GM20000 (cell line): Measurements from ENCODE around the gene RIPOR2.

Source experiments
- DNase-seq: peaks from one replicate; pipeline ENCODE4 v3.0.0; 2012; ENCODE audit warnings: low spot score
- CTCF ChIP-seq: IDR thresholded peaks from 2 replicates; pipeline ENCODE4 v1.5.1; 2012; ENCODE audit warnings: mild to moderate bottlenecking, control low read depth; ENCODE audit errors: extremely low read depth, missing control alignments

Gene RIPOR2

GRCh38 chr6:24780206-24780605 lies 155.6 kb downstream of the RIPOR2 start:
- no peak for DNase-seq
- TF ChIP-seq CTCF, result no peak

GRCh38 chr6:24779416-24780016 lies 156.2 kb downstream of the RIPOR2 start:
- TF ChIP-seq CTCF, result no peak
- DNase-seq, result peak; percentile 49

- DNase-seq, result no peak
- TF ChIP-seq CTCF, result no peak
Observed at GRCh38 chr6:24778878-24779277, 156.9 kb downstream of the RIPOR2 start.

GRCh38 chr6:24778121-24778520 lies 157.6 kb downstream of the RIPOR2 start:
- TF ChIP-seq CTCF, result no peak
- no peak for DNase-seq

- no peak for DNase-seq
- TF ChIP-seq CTCF, result no peak
Observed at GRCh38 chr6:24777227-24777626, 158.5 kb downstream of the RIPOR2 start.

GRCh38 chr6:24775520-24776058 lies 160.2 kb downstream of the RIPOR2 start:
- no peak for TF ChIP-seq CTCF
- DNase-seq, result no peak

- no peak for TF ChIP-seq CTCF
Observed at GRCh38 chr6:24774696-24775519, 160.9 kb downstream of the RIPOR2 start, which contains the start of gene GMNN. Gene GMNN, plus strand, starts transcription at chr6:24774937. Its CDS starts 2,310 bp downstream, at chr6:24777247.

More at GRCh38 chr6:24774696-24775519, 160.9 kb downstream of the RIPOR2 start, which contains the start of gene GMNN:
- DNase-seq, result peak; percentile 95
